Subcutaneous abdominal adipose tissue (tissue), 5 donors: ENCODE data around the gene ZC3H12D.
A peak's percentile ranks its signal among the peaks of the same experiment; 100 is the strongest.
"Not testable (repeated sequence)": the region's sequence is repeated elsewhere in the genome, so short reads cannot be mapped to it uniquely, and the experiment has no call there.

Experiments
- H3K27ac ChIP-seq: one replicate; pipeline ENCODE4 v1.7.0; 2013; ENCODE audit warnings: low read depth, mild to moderate bottlenecking, inconsistent platforms, low read length, moderate library complexity
- H3K27me3 ChIP-seq, 5 donors: one replicate each; pipeline ENCODE4 v1.7.0; 2013; ENCODE audit warnings: low read length in 5 of 5, inconsistent platforms in 1 of 5; ENCODE audit not compliant: control insufficient read depth in 5 of 5, insufficient read depth in 4 of 5
- H3K36me3 ChIP-seq, 5 donors: one replicate each; pipeline ENCODE4 v1.7.0; 2013; ENCODE audit warnings: low read length in 5 of 5; ENCODE audit not compliant: control insufficient read depth in 5 of 5, insufficient read depth in 5 of 5
- H3K4me1 ChIP-seq, 5 donors: one replicate each; pipeline ENCODE4 v1.7.0; 2013; ENCODE audit warnings: low read length in 5 of 5, mild to moderate bottlenecking in 3 of 5, moderate library complexity in 1 of 5; ENCODE audit not compliant: control insufficient read depth in 5 of 5, insufficient read depth in 5 of 5
- H3K4me3 ChIP-seq, 5 donors: one replicate each; pipeline ENCODE4 v1.7.0; 2013; ENCODE audit warnings: low read length in 5 of 5, low read depth in 1 of 5
- H3K9ac ChIP-seq, 5 donors: one replicate each; pipeline ENCODE4 v1.7.0; 2013; ENCODE audit warnings: low read length in 5 of 5, mild to moderate bottlenecking in 4 of 5, moderate library complexity in 3 of 5
- H3K9me3 ChIP-seq, 5 donors: one replicate each; pipeline ENCODE4 v1.7.0; 2013; ENCODE audit warnings: low read length in 5 of 5; ENCODE audit not compliant: control insufficient read depth in 5 of 5
- donor health status: healthy.
- donor health status: healthy.
- donor health status: healthy.
- donor health status: healthy.
- donor health status: healthy.

ZC3H12D gene

GRCh38 chr6:149500096-149500495, 15.3 kb upstream of the ZC3H12D start:
- H3K27ac ChIP-seq: no peak overlapping the region
- H3K27me3 ChIP-seq: no peaks in the 10 kb centered on the region
- H3K4me1 ChIP-seq: peaks cover 0 to 18% (median 2%) of the 10 kb centered on the region in 5 donors
- H3K4me3 ChIP-seq: no peak overlapping the region
- H3K9me3 ChIP-seq: no peaks in the 10 kb centered on the region
- no peak overlapping the region for H3K9ac ChIP-seq
- H3K36me3 ChIP-seq: peaks cover 0 to 13% (median 3%) of the 10 kb centered on the region in 5 donors

GRCh38 chr6:149499066-149499465, 14.3 kb upstream of the ZC3H12D start:
- Histone ChIP-seq H3K9ac (no peak overlapping the region), H3K4me3 (peak overlapping the region in 1 of 5 donors; percentile 16), H3K9me3 (no peaks in the 10 kb centered on the region), H3K27me3 (no peaks in the 10 kb centered on the region), H3K4me1 (peaks cover 0 to 18% (median 2%) of the 10 kb centered on the region in 5 donors), H3K36me3 (peaks cover 0 to 7% (median 0%) of the 10 kb centered on the region in 5 donors), H3K27ac (peak overlapping the region; percentile 6)

DNA sequence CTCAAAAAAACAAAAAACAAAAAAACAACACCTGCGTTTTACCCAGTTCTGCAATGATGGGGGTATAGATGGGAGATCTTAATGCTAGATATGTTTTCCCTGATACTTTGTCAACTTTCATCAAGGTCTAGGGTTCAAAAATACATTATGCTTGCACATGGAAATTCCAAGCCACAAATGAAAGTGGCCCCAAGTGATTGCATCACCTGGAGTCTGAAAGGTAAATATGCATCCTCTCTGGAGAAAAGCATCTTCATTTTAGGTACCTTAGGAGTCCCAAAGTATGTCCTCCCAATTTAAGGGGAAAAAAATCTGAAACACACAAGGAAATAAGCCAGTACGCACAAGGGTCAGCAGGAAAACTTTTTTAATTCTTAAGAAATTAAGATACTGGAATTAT, 12.6 kb upstream of the ZC3H12D start:
- peaks cover 0 to 18% (median 2%) of the 10 kb centered on the region in 5 donors for H3K4me1 ChIP-seq
- H3K4me3 ChIP-seq: no peak overlapping the region
- H3K9me3 ChIP-seq: no peaks in the 10 kb centered on the region
- peaks cover 0 to 7% (median 0%) of the 10 kb centered on the region in 5 donors for H3K36me3 ChIP-seq
- no peaks in the 10 kb centered on the region for H3K27me3 ChIP-seq
- no peak overlapping the region for H3K27ac ChIP-seq
- no peak overlapping the region for H3K9ac ChIP-seq

DNA sequence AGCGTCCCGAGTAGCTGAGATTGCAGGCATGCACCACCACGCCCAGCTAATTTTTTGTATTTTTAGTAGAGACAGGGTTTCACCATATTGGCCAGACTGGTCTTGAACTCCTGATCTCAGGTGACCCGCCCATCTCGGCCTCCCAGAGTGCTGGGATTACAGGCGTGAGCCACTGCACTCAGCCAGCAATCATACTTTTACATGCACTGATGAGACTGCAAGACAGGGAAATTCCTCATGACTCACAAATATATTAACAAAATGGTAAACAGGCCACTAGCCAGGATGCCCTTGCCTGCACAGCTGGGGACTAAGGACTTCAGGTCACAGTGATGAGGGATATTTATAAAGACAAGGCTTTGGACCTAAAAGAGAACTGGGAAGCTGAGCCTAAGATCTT, 11.8 kb upstream of the ZC3H12D start:
- H3K4me3 ChIP-seq, H3K27ac ChIP-seq, H3K9me3 ChIP-seq, H3K36me3 ChIP-seq, H3K9ac ChIP-seq, H3K27me3 ChIP-seq: not testable (repeated sequence)
- peaks cover 0 to 18% (median 2%) of the 10 kb centered on the region in 5 donors for H3K4me1 ChIP-seq

GRCh38 chr6:149495349-149496016, 10.7 kb upstream of the ZC3H12D start:
- H3K27ac ChIP-seq, H3K4me3 ChIP-seq: not testable (repeated sequence)
- peaks cover 0 to 18% (median 2%) of the 10 kb centered on the region in 5 donors for H3K4me1 ChIP-seq

GRCh38 chr6:149494810-149495209, 10.0 kb upstream of the ZC3H12D start:
- not testable (repeated sequence) for H3K27ac ChIP-seq, H3K9me3 ChIP-seq, H3K36me3 ChIP-seq, H3K9ac ChIP-seq, H3K27me3 ChIP-seq, H3K4me3 ChIP-seq
- H3K4me1 ChIP-seq: peaks cover 0 to 15% (median 2%) of the 10 kb centered on the region in 5 donors

More at GRCh38 chr6:149495349-149496016, 10.7 kb upstream of the ZC3H12D start:
- not testable (repeated sequence) for H3K9ac ChIP-seq, H3K36me3 ChIP-seq, H3K9me3 ChIP-seq, H3K27me3 ChIP-seq

DNA sequence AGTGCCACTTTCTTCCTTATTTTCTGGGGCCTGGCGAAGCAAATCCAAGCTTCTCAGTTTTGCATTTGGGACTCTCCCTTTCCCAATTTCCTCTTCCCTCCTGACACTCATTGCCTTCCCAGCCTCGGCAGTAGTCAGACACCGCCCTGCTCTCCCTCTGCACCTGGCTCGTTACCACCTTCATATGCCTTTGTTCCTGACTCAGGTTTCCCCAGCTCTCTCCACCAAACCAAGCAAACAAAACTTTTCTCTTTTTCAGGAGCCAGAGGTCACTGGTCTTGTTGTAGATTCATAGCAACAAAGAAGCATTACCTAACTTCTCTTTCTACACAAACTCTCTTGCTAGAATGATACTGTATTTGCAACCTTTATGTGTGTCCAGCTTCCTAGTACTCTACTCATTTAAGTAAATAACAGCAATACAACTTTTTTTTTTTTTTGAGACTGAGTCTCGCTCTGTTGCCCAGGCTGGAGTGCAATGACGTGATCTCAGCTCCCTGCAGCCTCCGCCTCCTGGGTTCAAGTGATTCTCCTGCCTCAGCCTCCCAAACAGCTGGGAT, 9.0 kb upstream of the ZC3H12D start:
- Histone ChIP-seq H3K36me3 (no peaks in the 10 kb centered on the region), H3K27ac (no peak overlapping the region)

GRCh38 chr6:149492798-149493343, 8.1 kb upstream of the ZC3H12D start:
- no peaks in the 10 kb centered on the region for H3K36me3 ChIP-seq
- H3K27me3 ChIP-seq: no peaks in the 10 kb centered on the region
- H3K4me1 ChIP-seq: no peaks in the 10 kb centered on the region
- no peak overlapping the region for H3K27ac ChIP-seq
- H3K4me3 ChIP-seq: no peak overlapping the region
- H3K9ac ChIP-seq: no peak overlapping the region
- no peaks in the 10 kb centered on the region for H3K9me3 ChIP-seq

More for the DNA sequence above, 9.0 kb upstream of the ZC3H12D start:
- H3K9ac ChIP-seq: no peak overlapping the region
- peaks cover 0 to 5% (median 0%) of the 10 kb centered on the region in 5 donors for H3K4me1 ChIP-seq
- no peak overlapping the region for H3K4me3 ChIP-seq
- H3K9me3 ChIP-seq: no peaks in the 10 kb centered on the region
- H3K27me3 ChIP-seq: no peaks in the 10 kb centered on the region

DNA sequence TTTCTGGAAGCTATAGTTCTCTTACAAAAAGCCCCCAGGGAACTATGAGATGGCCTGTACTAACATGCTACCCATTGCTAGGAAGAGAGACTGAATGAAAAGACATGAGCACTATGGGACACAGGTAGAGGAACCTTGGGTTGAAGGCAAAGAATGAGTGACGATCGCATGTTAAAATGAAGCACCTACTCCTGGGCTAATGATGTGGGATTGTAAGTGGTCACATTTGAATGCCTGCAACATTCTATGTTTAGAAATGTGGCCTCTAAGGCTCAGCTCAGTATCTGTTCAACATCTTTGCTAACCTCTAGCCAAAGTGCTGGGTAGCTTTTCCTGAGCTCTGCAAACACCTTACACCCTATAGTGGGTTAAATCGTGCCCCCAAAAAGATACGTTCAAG, 5.2 kb upstream of the ZC3H12D start:
- Histone ChIP-seq H3K9me3 (no peaks in the 10 kb centered on the region), H3K27me3 (peaks cover 0 to 4% (median 0%) of the 10 kb centered on the region in 5 donors), H3K36me3 (no peaks in the 10 kb centered on the region), H3K4me1 (peaks cover 6 to 12% (median 8%) of the 10 kb centered on the region in 5 donors), H3K27ac (no peak overlapping the region), H3K9ac (no peak overlapping the region), H3K4me3 (no peak overlapping the region)

DNA sequence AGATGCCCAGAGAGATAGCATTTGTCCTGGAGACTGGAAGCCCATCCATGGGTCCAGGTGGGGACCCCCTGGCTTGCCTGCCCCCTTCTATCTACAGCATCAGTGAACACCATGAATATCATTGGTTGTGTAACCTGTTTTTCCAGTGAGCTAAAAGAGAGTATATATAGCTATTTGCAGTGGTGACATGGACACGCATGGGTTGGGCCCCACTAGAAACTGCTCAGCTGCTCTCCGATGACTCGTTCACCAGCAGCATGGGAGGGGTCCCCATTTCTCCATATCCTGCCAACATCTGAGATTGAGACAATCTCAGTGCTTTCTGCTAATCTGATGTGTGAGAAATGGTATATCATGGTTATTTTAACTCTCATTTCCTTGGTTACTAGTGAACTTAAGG, 4.0 kb upstream of the ZC3H12D start:
- Histone ChIP-seq H3K36me3 (no peaks in the 10 kb centered on the region), H3K4me3 (no peak overlapping the region), H3K4me1 (peaks cover 6 to 22% (median 19%) of the 10 kb centered on the region in 5 donors), H3K9me3 (no peaks in the 10 kb centered on the region), H3K9ac (no peak overlapping the region), H3K27me3 (peaks cover 0 to 4% (median 0%) of the 10 kb centered on the region in 5 donors), H3K27ac (no peak overlapping the region)
